B cell (primary cell): ENCODE data around the gene CHPT1. TPM values are rescaled to one million over a fixed set of nuclear protein-coding genes. Genes with fewer than 3 reads are reported as not detected.

Experiments
- ATAC-seq: fragments of 200-7000 bp; cut with Tn5 transposase; one replicate; pipeline ENCODE4 v1.10.0; 2021; ENCODE audit warnings: low read depth, mild to moderate bottlenecking, moderate number of reproducible peaks, moderate library complexity
- CTCF ChIA-PET: fragments of 350-600 bp; sonication (Branson Sonifier 250); formaldehyde crosslinking; loops from one replicate; lab custom pipeline; 2021; ENCODE audit warnings: antibody characterized with exemption, inconsistent platforms; lab: Charles Lee
- POLR2A ChIA-PET: fragments of 350-600 bp; sonication (Branson Sonifier 250); formaldehyde crosslinking; loops from one replicate; lab custom pipeline; 2021; ENCODE audit warnings: antibody characterized with exemption; lab: Charles Lee
- DNase-seq: peaks from one replicate; pipeline ENCODE4 v3.0.0; 2013
- H2AFZ ChIP-seq: 2 replicates; pipeline ENCODE4 v1.6.1; 2012; ENCODE audit warnings: mild to moderate bottlenecking, low read depth, low read length; ENCODE audit not compliant: insufficient read depth, poor library complexity, severe bottlenecking
- H3K27ac ChIP-seq, 2 donors: 1 replicate in 1 of 2; 2 replicates in 1 of 2; pipeline ENCODE4 v1.5.1; 2012 to 2013; ENCODE audit warnings: low read length in 2 of 2, mild to moderate bottlenecking in 2 of 2, moderate library complexity in 1 of 2
- H3K27me3 ChIP-seq, 4 experiments: fragments of 200-600 bp in 1 of 4; sonication (generic) in 1 of 4; replicated peaks in 1 of 4; 1 replicate in 2 of 4; 2 replicates in 2 of 4; pipeline versions ENCODE4 v1.6.1 to v1.7.0; 2013 to 2016; ENCODE audit warnings: low read length in 3 of 4, mild to moderate bottlenecking in 2 of 4, mixed read lengths in 1 of 4, moderate library complexity in 1 of 4; ENCODE audit not compliant: insufficient read depth in 4 of 4, control insufficient read depth in 3 of 4; ENCODE audit errors: control extremely low read depth in 1 of 4
- H3K36me3 ChIP-seq, 2 experiments: replicated peaks in 1 of 2; 1 replicate in 1 of 2; 2 replicates in 1 of 2; pipeline versions ENCODE4 v1.6.1 to v1.7.1; 2013; ENCODE audit warnings: low read length in 1 of 2; ENCODE audit not compliant: insufficient read depth in 2 of 2, control insufficient read depth in 1 of 2; ENCODE audit errors: control extremely low read depth in 1 of 2, extremely low read depth in 1 of 2
- H3K4me1 ChIP-seq, 2 donors: fragments of 200-600 bp in 1 of 2; sonication (generic) in 1 of 2; 1 replicate in 1 of 2; 2 replicates in 1 of 2; pipeline versions ENCODE4 v1.5.1 to v1.6.1; 2013 to 2017; ENCODE audit warnings: low read length in 2 of 2; ENCODE audit not compliant: control insufficient read depth in 2 of 2, insufficient read depth in 2 of 2
- H3K4me2 ChIP-seq: replicated peaks from 2 replicates; pipeline ENCODE3; 2012; ENCODE audit warnings: mild to moderate bottlenecking, low read depth, low read length; ENCODE audit not compliant: poor library complexity, severe bottlenecking
- H3K4me3 ChIP-seq, 5 experiments: fragments of 200-600 bp in 1 of 5; sonication (generic) in 1 of 5; 1 replicate in 3 of 5; 2 replicates in 2 of 5; pipeline versions ENCODE4 v1.5.1 to v1.7.0; 2011 to 2016; ENCODE audit warnings: low read length in 4 of 5, mild to moderate bottlenecking in 4 of 5, low read depth in 2 of 5, control low read depth in 1 of 5, moderate library complexity in 1 of 5; ENCODE audit not compliant: insufficient read depth in 1 of 5; ENCODE audit errors: control extremely low read depth in 1 of 5, extremely low read depth in 1 of 5
- H3K79me2 ChIP-seq: fragments of 200-600 bp; sonication (generic); one replicate; pipeline ENCODE4 v1.6.0; 2016; ENCODE audit warnings: low read length; ENCODE audit not compliant: control insufficient read depth, insufficient read depth
- H3K9ac ChIP-seq: fragments of 200-600 bp; sonication (generic); 2 replicates; pipeline ENCODE4 v1.6.1; 2017; ENCODE audit warnings: mild to moderate bottlenecking, low read length, moderate library complexity
- H3K9me3 ChIP-seq, 3 donors: one replicate each; pipeline versions ENCODE4 v1.6.1 to v1.7.1; 2013; ENCODE audit warnings: low read length in 2 of 3; ENCODE audit not compliant: control insufficient read depth in 2 of 3, insufficient read depth in 1 of 3; ENCODE audit errors: control extremely low read depth in 1 of 3
- H4K20me1 ChIP-seq: 2 replicates; pipeline ENCODE4 v1.6.0; 2012; ENCODE audit warnings: mild to moderate bottlenecking, low read length; ENCODE audit not compliant: insufficient read depth, control insufficient read depth, poor library complexity, severe bottlenecking
- H3K27ac Mint-ChIP-seq: one replicate; pipeline ENCODE4 v1.8.0; 2021; ENCODE audit warnings: mixed read lengths
- H3K27me3 Mint-ChIP-seq: one replicate; pipeline ENCODE4 v1.8.0; 2021; ENCODE audit warnings: mixed read lengths
- H3K4me1 Mint-ChIP-seq: one replicate; pipeline ENCODE4 v1.8.0; 2021; ENCODE audit warnings: mixed read lengths
- H3K4me3 Mint-ChIP-seq: one replicate; pipeline ENCODE4 v1.8.0; 2021; ENCODE audit warnings: mixed read lengths
- H3K9me3 Mint-ChIP-seq: one replicate; pipeline ENCODE4 v1.8.0; 2022; ENCODE audit warnings: mixed read lengths; ENCODE audit not compliant: insufficient read depth
- EZH2 ChIP-seq: IDR thresholded peaks from 2 replicates; pipeline ENCODE4 v1.6.1; 2012; ENCODE audit warnings: borderline replicate concordance, low read depth, mild to moderate bottlenecking, moderate library complexity, low read length; ENCODE audit not compliant: insufficient read depth, poor library complexity, severe bottlenecking
- WGBS: methylation state at CpG from one replicate; pipeline ENCODE4 v1.1.5; 2013; ENCODE audit warnings: missing lambda C conversion rate; ENCODE audit not compliant: insufficient coverage; 5-methylcytosine and 5-hydroxymethylcytosine counted together
- intact Hi-C: fragments of 100-400 bp; cut with micrococcal nuclease; formaldehyde crosslinking; loops from one replicate; pipeline ENCODE4 v1.10.0; 2022
- polyA plus RNA-seq: library from polyadenylated mRNA; depleted of rRNA; stranded (reverse); fragments of >200 nt; gene quantifications from 2 replicates; pipeline ENCODE4 v1.2.3, GENCODE V29; 2012
- total RNA-seq, 2 donors: library from RNA; stranded (reverse); fragments of 120-200 nt in 1 of 2; gene quantifications; 1 replicate in 1 of 2; 2 replicates in 1 of 2; pipeline versions ENCODE4 v1.2.3 to v1.2.4, GENCODE V29; 2013 to 2022
- TF ChIP-seq, protein P1 (sequence below): fragments of 200-600 bp; IDR thresholded peaks from one replicate; pipeline ENCODE4 v1.8.0; 2022; ENCODE audit warnings: antibody characterized with exemption, mild to moderate bottlenecking

The CHPT1 gene
- total and polyA plus RNA-seq, 2 donors (not counting 1 experiment from before 2014, with no cell fraction given): 46.9 to 215 TPM

DNA sequence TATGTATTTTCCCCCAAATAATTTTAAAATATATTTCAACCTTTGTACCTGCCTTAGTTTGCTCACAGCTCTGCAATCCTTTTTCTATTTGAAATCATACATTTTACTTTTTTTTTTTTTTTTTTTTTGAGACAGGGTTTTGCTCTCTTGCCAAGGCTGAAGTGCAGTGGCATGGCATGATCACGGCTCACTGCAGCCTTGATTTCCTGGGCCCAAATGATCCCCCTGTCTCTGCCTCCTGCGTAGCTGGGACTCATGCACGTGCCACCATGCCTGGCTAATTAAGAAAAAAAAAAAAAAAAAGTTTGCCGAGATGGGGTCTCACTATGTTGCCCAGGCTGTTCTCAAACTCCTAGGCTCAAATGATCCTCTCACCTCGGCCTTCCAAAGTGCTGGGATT lies 43.1 kb downstream of the CHPT1 start:
- POLR2A ChIA-PET: interaction anchor here (0.6 to 0.7 kb wide), 3 partner anchors 11 to 41 kb away, joined by 3 to 7 read pairs (median 4); no protein-coding TSS in a partner anchor

DNA sequence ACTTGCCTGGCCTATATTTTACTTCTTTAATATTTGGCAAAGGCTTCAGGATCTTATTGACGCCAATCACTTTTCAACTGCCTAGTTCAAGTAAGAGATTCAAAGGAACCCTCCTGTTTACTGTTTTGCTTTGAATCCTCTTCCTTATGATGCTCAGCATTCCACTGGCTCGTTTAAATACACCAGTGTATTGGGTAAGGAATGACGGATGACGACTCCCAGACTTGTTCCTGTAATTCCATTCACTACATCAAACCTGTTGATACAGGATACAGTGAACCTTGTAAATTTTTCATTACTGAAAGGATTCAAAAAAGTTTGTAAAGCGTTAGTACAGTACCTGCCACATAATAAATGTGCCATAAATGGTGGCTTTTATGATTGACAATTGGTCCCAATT lies 43.5 kb downstream of the CHPT1 start:
- no peak overlapping the region for H3K4me2 ChIP-seq
- no peaks in the 10 kb centered on the region for H3K79me2 ChIP-seq
- TF ChIP-seq EZH2: no peak
- TF ChIP-seq, protein P1, sequence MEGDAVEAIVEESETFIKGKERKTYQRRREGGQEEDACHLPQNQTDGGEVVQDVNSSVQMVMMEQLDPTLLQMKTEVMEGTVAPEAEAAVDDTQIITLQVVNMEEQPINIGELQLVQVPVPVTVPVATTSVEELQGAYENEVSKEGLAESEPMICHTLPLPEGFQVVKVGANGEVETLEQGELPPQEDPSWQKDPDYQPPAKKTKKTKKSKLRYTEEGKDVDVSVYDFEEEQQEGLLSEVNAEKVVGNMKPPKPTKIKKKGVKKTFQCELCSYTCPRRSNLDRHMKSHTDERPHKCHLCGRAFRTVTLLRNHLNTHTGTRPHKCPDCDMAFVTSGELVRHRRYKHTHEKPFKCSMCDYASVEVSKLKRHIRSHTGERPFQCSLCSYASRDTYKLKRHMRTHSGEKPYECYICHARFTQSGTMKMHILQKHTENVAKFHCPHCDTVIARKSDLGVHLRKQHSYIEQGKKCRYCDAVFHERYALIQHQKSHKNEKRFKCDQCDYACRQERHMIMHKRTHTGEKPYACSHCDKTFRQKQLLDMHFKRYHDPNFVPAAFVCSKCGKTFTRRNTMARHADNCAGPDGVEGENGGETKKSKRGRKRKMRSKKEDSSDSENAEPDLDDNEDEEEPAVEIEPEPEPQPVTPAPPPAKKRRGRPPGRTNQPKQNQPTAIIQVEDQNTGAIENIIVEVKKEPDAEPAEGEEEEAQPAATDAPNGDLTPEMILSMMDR: no peak
- H2AFZ ChIP-seq: no peak overlapping the region
- no peak overlapping the region for H3K9ac ChIP-seq
- peaks cover 47% of the 10 kb centered on the region for H3K4me1 Mint-ChIP-seq
- CTCF ChIA-PET: no interaction called here
- H4K20me1 ChIP-seq: no peaks in the 10 kb centered on the region
- no peak overlapping the region for H3K4me3 ChIP-seq
- peaks cover 0 to 11% of the 10 kb centered on the region in 2 experiments for H3K36me3 ChIP-seq
- no peaks in the 10 kb centered on the region for H3K27me3 Mint-ChIP-seq
- H3K9me3 ChIP-seq: peaks cover 0 to 11% (median 0%) of the 10 kb centered on the region in 3 donors
- POLR2A ChIA-PET: no interaction called here
- intact Hi-C loops: loop anchor here (2.0 to 10.0 kb wide), 2 partner anchors 14 to 1704 kb away; no protein-coding TSS in a partner anchor
- peak overlapping the region; percentile 99 for H3K27ac Mint-ChIP-seq
- H3K27me3 ChIP-seq: no peaks in the 10 kb centered on the region
- no peaks in the 10 kb centered on the region for H3K9me3 Mint-ChIP-seq
- ATAC-seq: no peak
- WGBS: 100% methylated on average over 1 of the region's 5 CpGs
- no peak overlapping the region for H3K4me3 Mint-ChIP-seq
- H3K27ac ChIP-seq: no peak overlapping the region
- DNase-seq: no peak
- peaks cover 38 to 40% of the 10 kb centered on the region in 2 donors for H3K4me1 ChIP-seq

More for the DNA sequence above, 43.1 kb downstream of the CHPT1 start:
- TF ChIP-seq, protein P1: no peak
- TF ChIP-seq EZH2: no peak
- Histone ChIP-seq H3K4me2 (no peak overlapping the region), H3K36me3 (peaks cover 0 to 8% of the 10 kb centered on the region in 2 experiments), H3K79me2 (no peaks in the 10 kb centered on the region), H3K9ac (no peak overlapping the region), H4K20me1 (no peaks in the 10 kb centered on the region), H3K9me3 (peaks cover 0 to 11% (median 0%) of the 10 kb centered on the region in 3 donors), H3K4me1 (peaks cover 33 to 35% of the 10 kb centered on the region in 2 donors), H2AFZ (no peak overlapping the region), H3K27ac (no peak overlapping the region), H3K4me3 (no peak overlapping the region), H3K27me3 (no peaks in the 10 kb centered on the region)
- CTCF ChIA-PET: no interaction called here
- no peak overlapping the region for H3K4me3 Mint-ChIP-seq
- no peak for DNase-seq
- ATAC-seq: no peak
- H3K9me3 Mint-ChIP-seq: no peaks in the 10 kb centered on the region
- 100% methylated on average over 4 of the region's 5 CpGs for WGBS
- no peaks in the 10 kb centered on the region for H3K27me3 Mint-ChIP-seq
- H3K4me1 Mint-ChIP-seq: peaks cover 45% of the 10 kb centered on the region
- intact Hi-C loops: loop anchor here (2.0 to 10.0 kb wide), 2 partner anchors 14 to 1704 kb away; no protein-coding TSS in a partner anchor
- H3K27ac Mint-ChIP-seq: peak overlapping the region; percentile 99
